Activated CD8-positive, alpha-beta memory T cell treated with anti-CD3 and anti-CD28 coated beads, Interleukin-2, amount 50 U/mL, for 24 hours (primary cell): ENCODE results near the gene DUSP19.
A peak's percentile ranks its signal among the peaks of the same experiment; 100 is the strongest.
"Not testable (repeated sequence)": the region's sequence is repeated elsewhere in the genome, so short reads cannot be mapped to it uniquely, and the experiment has no call there.

Experiments
- DNase-seq: peaks from one replicate; pipeline ENCODE4 v3.0.0-alpha.2; 2020; ENCODE audit errors: extremely low read depth

The DUSP19 gene, protein sequence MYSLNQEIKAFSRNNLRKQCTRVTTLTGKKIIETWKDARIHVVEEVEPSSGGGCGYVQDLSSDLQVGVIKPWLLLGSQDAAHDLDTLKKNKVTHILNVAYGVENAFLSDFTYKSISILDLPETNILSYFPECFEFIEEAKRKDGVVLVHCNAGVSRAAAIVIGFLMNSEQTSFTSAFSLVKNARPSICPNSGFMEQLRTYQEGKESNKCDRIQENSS

DNA sequence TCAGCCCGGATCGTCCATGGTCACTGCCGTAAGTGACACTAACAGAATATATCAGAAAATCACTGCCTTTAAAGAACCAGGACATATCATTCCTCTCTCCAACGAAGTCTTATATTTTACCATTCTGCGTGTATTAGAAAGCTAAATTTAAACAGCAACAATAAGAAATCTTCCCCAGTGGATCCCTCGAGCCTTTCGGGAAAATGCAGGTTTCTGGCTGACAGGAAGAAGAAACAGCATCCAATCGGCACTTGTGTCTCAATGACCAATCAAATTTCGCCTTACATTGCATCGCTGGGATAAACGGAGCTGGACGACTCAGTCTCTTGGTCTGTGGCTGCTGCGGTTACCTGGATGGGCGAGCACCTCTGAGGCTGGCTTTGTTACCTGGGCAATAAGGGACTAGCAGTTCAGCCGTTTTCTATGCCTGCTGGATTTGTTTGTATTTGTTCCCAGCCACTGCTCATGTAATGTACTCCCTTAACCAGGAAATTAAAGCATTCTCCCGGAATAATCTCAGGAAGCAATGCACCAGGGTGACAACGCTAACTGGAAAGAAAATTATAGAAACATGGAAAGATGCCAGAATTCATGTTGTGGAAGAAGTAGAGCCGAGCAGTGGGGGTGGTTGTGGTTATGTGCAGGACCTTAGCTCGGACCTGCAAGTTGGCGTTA lies at the start of gene DUSP19:
TSS of gene DUSP19 (plus strand) at position 284 of the 675 bp plus-strand sequence. CDS start at position 471, 187 bp downstream.
- DNase-seq = peak; percentile 57

DNA sequence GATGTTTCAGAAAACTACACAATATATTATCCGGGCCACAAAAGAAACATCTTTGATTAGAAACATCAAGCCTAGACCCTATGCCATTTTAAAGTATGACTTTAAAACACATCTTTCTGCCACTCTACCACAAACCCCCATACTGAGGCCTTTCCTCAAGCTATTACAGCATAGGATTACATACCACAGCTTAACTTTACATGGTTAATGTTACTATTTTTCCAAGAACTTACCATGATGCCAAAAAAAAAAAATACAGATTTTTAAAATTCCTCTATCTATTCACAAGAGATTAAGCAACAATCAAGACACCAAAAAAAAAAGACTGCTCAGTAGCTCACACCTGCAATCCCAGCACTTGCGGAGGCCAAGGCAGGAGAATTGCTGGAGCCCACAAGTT lies 49.3 kb upstream of the DUSP19 start:
- DNase-seq = no peak

DNA sequence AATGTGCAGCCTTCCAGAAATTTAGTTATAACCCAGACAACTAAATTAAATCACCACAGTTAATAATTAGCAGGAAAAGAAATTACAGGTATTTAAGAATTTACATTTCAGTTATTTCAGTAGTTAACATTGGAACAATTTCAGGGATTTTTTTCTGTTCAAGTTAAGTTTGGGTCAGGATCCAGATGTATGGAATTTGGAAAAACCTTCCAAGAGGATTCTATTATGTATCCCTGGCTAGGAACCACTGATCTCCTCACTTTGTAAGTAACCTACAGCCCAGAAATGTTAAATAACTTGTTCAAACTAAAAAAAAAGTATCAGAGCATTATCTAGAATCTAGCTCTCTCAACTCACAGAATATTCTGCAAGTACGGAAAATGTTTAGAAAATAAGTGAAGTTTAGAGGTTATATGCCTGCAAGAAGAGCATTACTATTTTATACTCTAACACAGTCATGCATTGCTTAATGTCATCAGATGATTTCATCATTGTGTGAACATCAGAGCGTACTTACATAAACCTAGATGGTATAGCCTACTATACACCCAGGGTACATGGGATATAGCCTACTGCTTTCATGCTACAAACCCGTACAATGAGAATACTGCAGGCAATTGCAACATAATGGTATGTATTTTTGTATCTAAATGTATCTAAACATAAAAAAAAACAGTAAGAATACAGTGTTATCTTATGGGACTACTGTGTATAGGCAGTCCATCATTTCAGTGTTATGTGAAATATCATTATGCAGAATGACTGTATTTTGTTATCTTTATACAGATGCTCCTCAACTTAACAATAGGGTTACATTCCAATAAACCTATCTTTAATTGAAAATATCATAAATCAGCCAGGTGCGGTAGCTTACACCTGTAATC lies 46.4 kb upstream of the DUSP19 start:
- DNase-seq = no peak

DNA sequence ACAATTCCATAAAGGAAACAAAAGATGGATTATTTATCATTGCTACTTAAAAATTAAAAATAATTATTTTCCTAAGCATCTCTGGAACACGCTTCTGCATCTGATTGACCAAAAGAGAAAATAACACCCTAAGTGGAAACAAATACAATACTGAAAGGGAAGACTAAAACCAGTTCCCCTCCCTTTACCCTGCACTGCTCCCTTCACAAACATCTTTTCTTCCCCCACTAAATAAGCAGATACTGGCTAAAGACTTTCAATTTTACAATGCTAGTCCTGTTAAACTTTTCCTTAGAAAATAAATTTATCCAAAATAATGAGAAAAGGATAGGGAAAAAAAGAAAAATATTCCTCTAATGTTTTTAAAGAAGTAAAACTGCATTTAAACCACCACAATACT lies 44.6 kb upstream of the DUSP19 start:
- DNase-seq = no peak

DNA sequence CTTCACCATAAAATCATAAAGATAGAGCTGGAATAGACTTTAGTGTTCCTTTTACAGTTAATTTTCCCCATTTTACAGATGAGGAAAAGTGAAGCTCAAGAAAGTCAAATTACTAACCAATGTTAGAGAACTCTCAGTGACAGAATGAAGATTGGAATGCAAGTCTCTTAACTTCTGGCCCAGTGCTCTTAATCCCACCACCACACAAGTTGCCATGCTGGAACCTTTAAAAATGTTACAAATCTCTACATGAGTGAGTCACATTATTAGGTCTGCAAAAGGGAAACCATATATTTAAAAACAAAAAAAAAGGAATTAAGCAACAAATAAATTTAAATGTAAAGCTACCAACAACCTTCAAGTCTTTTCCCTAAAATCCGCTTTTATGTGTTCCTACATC lies 43.7 kb upstream of the DUSP19 start:
- no peak for DNase-seq

DNA sequence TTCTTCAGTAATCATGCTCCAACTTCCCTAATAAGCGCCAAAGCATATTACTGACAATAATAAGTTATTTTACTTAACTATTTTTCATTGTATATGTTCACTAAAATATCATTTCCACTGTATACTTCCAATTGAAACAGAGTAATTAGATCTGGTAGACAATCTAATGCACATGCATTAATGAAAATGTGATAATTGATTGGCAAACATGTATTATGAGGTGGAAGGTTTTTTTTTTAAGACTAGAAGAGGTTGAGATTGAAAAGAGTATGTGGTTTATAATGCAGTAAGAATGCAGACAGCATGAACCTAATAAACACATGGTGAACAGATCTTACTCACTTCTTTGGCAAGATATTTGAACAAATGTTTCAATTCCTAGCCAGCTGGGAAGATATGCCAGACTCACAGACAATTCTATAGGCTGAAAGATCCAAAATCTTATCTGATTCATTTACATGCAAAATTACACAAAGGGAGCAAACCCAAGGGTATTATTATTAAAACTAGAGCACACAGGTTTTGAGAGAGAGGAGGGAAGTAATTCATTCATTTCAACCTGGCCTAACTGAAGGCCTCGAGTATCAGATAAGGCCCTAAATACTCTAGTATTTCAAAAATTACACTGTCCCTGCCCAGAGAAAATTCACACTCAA lies 43.1 kb upstream of the DUSP19 start:
- DNase-seq = no peak

DNA sequence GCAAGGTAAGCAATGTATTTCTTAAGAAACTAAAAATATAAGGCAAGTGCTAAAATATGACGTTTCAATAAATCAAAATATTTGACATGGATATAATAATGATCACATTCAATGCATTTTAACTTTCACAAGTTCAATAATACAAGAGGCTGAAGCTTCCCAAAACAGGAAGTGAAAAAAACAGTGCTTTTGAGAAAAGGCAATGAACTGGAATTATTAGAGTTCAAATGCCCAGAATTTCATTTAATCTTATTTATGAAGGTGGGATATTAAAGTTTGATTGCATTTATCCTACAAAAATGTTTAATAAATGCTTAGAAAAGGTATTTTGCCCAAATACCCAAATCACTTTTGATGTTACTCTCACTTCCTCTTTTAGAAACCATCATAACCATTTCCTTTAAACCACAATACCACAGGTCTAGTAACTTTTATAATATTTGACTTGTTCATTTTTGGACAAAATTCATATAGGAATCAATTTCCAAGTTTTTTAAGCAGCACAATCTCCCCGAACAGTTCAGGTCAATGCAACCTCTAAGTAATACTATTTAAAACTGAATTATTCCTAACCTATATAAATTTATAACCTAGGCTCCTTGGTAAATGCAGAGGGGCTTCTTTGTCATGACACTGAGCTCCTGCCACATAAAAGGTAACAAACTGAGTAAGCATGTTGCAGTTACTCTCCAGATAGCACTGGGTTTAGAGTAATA lies 42.4 kb upstream of the DUSP19 start:
- no peak for DNase-seq

DNA sequence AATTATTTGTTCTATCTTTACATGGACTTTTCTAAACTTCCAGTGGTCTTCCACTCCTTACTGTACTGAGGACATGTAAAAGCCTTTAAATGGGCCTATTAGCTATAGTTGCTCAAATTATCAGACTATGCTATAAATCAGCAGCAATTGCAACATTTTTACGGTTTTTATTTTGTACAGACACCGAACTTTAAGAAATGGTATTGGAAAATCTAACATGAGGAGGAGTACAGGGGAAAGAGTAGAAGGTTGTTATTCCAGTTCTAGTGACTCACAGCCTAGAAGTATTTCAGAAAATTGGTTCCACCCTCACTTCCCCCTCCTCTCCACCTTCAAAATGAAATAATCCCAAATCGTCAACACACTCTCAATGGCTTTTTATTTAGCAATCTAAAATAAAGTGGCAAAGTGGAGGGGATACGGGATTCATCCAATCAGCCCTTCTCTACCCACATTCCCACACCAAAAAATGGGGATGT lies 41.4 kb upstream of the DUSP19 start:
- DNase-seq = no peak

DNA sequence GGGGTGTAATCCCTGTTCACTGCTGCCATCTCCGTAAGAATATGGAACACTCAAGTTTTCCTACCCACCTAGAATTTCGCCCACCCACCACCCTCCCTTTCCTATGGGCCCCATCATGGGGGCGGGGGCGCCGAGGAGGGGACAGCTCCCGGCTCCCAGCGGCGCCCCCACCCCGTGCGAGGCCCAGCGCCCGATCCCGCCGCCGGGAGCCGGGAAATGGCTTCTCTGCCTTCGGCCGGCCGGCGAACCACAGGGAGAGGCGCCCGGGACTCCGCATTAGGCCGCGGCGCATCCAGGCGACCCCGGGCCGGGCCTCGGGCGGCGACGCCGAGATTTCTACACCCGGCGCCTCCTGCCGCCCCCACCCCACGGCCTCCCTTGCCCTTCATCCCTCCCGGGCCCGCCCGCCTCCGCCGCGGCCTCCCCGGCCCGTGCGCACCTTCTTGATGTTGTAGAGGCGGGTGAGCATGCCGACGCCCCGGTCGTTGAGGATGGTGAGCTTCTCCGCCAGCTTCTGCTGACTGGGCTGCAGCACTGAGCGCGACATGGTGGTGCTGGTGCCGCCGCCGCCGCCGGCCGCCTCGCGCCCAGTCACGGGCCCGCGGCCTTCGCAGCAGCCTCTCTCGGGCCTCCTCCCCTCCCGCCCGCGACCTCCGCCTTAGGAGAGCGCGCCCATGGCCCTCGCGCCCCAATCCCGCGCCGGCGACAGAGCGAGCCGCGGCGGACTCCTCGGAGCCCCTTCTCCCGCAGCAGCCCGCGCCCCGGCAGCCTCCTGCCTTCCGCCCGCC lies 40.8 kb upstream of the DUSP19 start:
- no peak for DNase-seq

DNA sequence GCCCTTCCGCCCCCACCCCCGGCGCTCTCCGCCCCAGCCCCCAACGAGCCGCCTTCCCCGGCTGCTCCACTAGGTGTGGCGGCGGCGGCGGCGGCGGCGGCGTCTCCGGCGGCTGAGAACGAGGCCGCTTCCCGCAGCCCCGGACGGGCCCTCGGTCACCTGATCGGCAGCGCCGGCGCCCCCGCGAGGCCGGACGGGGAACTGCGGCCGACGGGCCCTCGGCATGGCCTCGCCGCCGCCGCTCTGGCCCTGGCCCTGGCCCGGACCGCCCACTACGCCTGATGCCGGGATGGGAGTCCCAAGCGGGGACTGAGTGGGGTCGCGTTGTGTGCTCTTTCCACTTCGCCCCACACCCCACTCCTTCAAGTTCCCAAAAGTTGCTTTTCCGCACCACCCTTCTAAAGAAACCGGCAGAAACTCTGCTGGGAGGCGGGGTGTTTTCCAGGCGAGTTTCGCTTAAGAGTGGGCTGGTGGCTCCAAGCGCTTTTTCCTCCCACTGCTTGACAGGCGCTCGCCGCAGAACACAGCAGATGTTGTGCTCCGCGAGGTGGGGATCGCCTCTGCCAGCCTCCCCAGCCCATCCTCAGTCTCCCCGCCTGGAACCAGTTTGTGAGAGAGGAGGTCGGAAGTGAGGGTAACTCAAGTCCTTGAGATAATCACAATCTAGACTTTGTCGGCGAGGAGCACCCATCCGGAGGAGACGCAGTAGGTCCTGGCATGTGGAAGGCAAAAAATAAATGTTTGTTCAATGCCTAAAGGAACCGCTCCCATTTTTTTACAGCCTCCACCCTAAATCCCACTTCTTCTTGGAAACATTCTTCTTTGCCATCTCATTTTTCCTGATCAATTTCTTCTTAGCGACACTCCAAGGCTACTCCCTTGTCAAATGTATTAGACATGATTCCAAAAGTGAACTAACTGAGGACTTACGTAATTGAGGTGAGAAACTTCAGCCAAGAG lies 39.9 kb upstream of the DUSP19 start, which contains the start of gene NCKAP1:
TSS of gene NCKAP1 (minus strand) at position 117 of the 960 bp plus-strand sequence. CDS start 358 bp downstream, outside the sequence.
- DNase-seq = peak; percentile 58

DNA sequence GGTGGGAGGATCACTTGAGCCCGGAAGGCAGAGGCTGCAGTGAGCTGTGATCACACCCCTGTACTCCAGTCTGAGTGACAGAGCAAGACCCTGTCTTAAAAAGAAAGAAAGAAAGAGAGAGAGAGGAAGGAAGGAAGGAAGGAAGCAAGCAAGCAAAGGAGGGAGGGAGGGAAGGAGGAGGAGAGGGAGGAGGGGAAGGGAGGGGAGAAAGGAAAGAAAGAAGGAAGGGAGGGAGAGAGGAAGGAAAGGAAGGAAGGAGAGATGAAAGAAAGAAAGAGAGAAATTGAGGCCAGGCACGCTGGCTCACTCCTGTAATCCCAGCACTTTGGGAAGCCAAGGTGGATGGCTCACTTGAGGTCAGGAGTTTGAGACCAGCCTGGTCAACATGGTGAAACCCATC lies 37.9 kb upstream of the DUSP19 start:
- DNase-seq = no peak

DNA sequence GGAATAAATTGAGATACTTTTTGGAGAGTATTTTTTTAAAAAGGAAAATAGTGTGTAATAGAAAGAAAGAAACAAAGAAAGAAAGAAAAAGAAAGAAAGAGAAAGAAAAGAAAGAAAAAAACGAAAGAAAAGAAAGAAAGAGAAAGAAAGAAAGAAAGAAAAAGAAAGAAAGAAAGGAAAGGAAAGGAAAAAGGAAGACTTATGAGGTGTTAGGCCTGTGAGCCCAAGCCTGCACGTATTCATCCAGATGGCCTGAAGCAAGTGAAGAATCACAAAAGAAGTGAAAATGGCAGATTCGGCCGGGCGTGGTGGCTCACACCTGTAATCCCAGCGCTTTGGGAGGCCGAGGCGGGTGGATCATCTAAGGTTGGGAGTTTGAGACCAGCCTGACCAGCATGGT lies 35.0 kb upstream of the DUSP19 start:
- not testable (repeated sequence) for DNase-seq

DNA sequence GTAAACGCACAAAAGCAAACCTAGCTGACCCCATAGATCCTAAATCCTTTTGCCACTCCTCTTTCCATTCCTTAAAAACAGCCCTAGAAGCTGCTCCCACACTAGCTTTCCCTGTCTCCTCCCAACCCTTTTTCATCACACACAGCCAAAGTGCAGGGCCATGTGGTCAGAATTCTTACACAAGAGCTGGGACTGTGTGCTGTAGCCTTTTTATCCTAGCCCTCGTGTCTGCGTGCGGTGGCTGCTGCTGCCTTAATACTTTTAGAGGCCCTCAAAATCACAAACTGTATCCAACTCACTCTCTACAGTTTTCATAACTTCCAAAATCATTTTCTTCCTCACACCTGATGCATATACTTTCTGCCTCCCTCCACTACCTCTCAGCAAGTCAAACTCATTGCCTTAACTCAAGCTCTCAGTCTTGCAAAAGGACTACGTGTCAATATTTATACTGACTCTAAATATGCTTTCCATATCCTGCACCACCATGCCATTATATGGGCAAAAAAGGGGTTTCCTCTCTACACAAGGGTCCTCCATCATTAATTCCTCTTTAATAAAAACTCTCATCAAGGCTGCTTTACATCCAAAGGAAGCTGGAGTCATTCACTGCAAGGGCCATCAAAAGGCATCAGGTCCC lies 30.9 kb upstream of the DUSP19 start:
- not testable (repeated sequence) for DNase-seq

DNA sequence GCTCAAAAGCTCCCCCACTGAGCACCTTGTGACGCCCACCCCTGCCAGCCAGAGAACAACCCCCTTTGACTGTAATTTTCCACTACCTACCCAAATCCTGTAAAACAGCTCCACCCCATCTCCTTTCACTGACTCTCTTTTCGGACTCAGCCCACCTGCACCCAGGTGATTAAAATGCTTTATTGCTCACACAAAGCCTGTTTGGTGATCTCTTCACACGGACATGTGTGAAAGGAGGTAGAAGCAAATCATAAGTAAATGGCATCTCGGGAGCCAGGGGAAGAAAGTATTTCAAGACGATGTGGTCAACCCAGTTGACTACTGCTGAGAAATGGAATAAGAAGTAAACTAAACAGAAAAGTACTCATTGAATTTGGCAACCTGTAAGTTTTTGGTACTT lies 29.1 kb upstream of the DUSP19 start:
- no peak for DNase-seq

DNA sequence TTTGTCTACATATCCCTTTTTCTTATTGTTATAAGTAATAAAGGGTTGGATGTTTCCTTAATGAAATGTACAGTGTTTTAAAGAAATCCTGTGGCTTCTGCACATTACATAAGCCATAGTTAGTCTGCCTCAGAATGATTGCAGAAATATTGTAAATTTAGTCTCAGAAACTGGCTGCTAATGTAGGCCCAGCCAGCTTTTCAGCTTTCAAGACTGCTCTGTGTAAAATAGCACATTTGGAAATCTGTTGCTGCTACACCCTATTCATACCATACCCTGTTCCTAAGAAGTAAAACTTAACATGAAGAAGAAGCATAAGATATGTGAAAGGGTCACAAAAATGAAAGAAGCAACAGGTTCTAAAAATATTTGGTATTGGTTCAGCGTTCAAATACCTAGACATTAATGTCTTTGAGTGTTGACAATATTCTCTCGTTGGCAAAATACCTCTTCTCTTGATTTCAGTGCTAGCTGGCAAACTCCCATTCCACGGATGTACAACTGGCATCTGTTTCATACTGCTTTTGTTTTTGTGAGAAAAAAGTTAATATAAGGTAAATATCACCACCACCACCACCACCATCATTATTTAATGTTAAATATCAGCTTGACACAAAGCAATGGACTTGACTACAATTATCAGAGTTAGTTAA lies 21.1 kb upstream of the DUSP19 start:
- no peak for DNase-seq

DNA sequence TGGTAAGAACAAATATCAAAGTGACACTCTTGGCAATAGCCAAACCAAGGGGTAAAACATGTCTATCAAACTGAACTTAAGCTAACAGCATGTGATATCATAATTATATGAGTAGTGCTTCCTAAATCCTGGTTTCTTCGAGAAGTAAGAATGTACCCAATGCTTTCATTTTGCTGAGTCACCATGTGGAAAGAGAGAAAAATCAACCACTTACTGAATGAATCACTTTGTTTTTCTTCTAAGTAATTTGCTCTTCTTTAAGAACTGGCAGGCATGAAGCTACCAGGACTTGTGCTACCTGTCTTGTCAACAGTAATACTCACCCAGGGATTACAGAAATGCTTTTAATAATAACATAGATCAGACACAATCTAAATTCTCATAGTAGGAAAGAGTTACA lies 19.0 kb upstream of the DUSP19 start:
- no peak for DNase-seq

DNA sequence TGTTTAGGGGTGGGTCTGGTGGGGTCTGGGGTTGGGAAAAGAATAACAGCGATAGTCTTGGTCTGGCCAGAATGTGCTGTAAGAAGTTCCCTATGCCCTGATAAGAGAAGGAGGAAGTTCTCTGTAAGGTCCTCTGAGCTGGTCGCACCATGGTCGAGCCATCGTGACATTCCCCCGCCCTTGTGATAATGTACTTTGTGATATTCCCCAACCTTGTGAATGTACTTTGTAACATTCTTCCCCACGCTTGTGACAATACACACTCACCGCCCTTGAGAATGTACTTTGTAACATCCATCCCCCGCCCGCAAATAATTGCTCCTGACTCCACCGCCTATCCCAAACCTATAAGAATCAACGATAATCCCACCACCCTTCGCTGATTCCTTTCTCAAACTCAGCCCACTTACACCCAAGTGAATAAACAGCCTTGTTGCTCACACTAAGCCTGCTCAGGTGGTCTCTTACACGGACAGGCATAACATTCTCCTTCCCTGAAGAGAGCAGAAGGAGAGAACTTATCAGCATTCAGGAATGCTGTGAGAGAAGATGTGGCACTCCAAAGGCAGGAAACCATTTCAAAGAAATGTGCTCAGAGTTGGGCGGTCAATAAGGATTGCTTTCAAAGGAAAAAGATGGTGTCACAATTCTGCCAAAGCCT lies 17.8 kb upstream of the DUSP19 start:
- DNase-seq = no peak

DNA sequence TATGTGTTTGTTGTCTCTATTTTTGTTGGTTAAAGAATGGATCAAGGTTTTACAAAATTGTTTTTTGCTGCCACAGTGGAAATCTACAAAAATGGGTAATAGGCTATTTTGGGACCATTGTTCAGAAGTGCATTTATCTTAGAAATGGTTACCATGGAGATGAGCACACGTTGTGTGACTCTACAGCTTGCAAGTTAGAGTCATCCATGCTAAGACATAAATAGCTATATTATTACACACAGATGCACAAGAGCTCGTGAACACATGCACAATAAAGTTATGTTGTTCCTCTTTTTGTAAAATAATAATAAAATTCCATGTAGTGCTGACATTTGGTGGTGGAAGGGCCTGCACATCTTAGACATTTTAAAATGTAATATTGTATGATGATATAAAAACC lies 15.5 kb upstream of the DUSP19 start:
- DNase-seq = no peak
